Measurements from ENCODE around the gene NR2F6. TPM values are rescaled to one million over a fixed set of nuclear protein-coding genes. Genes with fewer than 3 reads are reported as not detected.

NR2F6 gene
- total RNA-seq, 1 experiment from 2014 or later = 32.8 TPM

- H3K9me3 Mint-ChIP-seq (ENCODE audit: unreplicated experiment) = no peaks in the 10 kb centered on the region
- H3K27me3 Mint-ChIP-seq (ENCODE audit: insufficient read depth, unreplicated experiment) = no peaks in the 10 kb centered on the region
- intact Hi-C loops (cut with micrococcal nuclease) = no loop called here
- peak overlapping the region; percentile 77 for H3K27ac Mint-ChIP-seq (ENCODE audit: low read depth, unreplicated experiment)
- POLR2A ChIA-PET = interaction anchor here (0.8 kb wide), 1 partner anchor 20 kb away, joined by 3 read pairs; the partner anchor contains the start of gene BABAM1
- H3K4me1 Mint-ChIP-seq (ENCODE audit: insufficient read depth, unreplicated experiment) = peaks cover 29% of the 10 kb centered on the region
- no TSS peak for BruUV-seq (replicated peaks)
- H3K4me3 Mint-ChIP-seq (ENCODE audit: unreplicated experiment) = peak overlapping the region; percentile 74
- peak; percentile 59 for DNase-seq (ENCODE audit: unreplicated experiment)
- peaks cover 8% of the 10 kb centered on the region for H3K36me3 Mint-ChIP-seq (ENCODE audit: insufficient read depth, unreplicated experiment)
- CTCF ChIA-PET = interaction anchor here (6.4 kb wide), 1 partner anchor 13 kb away, joined by 56 read pairs; no protein-coding TSS in a partner anchor
- no peak for TF ChIP-seq CTCF (IDR thresholded peaks at IDR 0.05; ENCODE audit: unreplicated experiment)
Observed at GRCh38 chr19:17246681-17247425, 1.1 kb upstream of the NR2F6 start.

GRCh38 chr19:17244618-17245534 lies 843 bp downstream of the NR2F6 start:
- no peaks in the 10 kb centered on the region for H3K27me3 Mint-ChIP-seq (ENCODE audit: insufficient read depth, unreplicated experiment)
- peaks cover 38% of the 10 kb centered on the region for H3K4me1 Mint-ChIP-seq (ENCODE audit: insufficient read depth, unreplicated experiment)
- TF ChIP-seq CTCF (IDR thresholded peaks at IDR 0.05; ENCODE audit: unreplicated experiment) = no peak
- ChIA-PET POLR2A (interaction anchor here (0.7 to 4.3 kb wide), 12 partner anchors 10 to 1176 kb away, joined by 3 to 34 read pairs (median 7); partner anchors contain the start of genes BABAM1, HAUS8, MRPL34 and MYO9B), CTCF (no interaction called here)
- BruUV-seq (replicated peaks) = no TSS peak
- intact Hi-C loops (cut with micrococcal nuclease) = no loop called here
- no peaks in the 10 kb centered on the region for H3K9me3 Mint-ChIP-seq (ENCODE audit: unreplicated experiment)
- DNase-seq (ENCODE audit: unreplicated experiment) = no peak
- peaks cover 21% of the 10 kb centered on the region for H3K36me3 Mint-ChIP-seq (ENCODE audit: insufficient read depth, unreplicated experiment)
- H3K4me3 Mint-ChIP-seq (ENCODE audit: unreplicated experiment) = peak overlapping the region; percentile 89
- peak overlapping the region; percentile 93 for H3K27ac Mint-ChIP-seq (ENCODE audit: low read depth, unreplicated experiment)

GRCh38 chr19:17243830-17244617 lies 1.7 kb downstream of the NR2F6 start:
- Mint-ChIP-seq H3K9me3 (ENCODE audit: unreplicated experiment) (no peaks in the 10 kb centered on the region), H3K27me3 (ENCODE audit: insufficient read depth, unreplicated experiment) (no peaks in the 10 kb centered on the region), H3K36me3 (ENCODE audit: insufficient read depth, unreplicated experiment) (peaks cover 29% of the 10 kb centered on the region), H3K4me1 (ENCODE audit: insufficient read depth, unreplicated experiment) (peaks cover 35% of the 10 kb centered on the region), H3K27ac (ENCODE audit: low read depth, unreplicated experiment) (peak overlapping the region; percentile 93), H3K4me3 (ENCODE audit: unreplicated experiment) (peak overlapping the region; percentile 89)
- intact Hi-C loops (cut with micrococcal nuclease) = no loop called here
- DNase-seq (ENCODE audit: unreplicated experiment) = peak; percentile 71
- TSS peak; percentile 21 for BruUV-seq (replicated peaks)
- ChIA-PET POLR2A (interaction anchor here (0.6 to 4.3 kb wide), 18 partner anchors 9 to 1176 kb away, joined by 3 to 34 read pairs (median 4); partner anchors contain the start of genes BABAM1, DDA1, HAUS8 and MRPL34), CTCF (interaction anchor here (0.7 to 1.0 kb wide), 2 partner anchors 17 to 31 kb away, joined by 4 read pairs; no protein-coding TSS in a partner anchor)
- TF ChIP-seq CTCF (IDR thresholded peaks at IDR 0.05; ENCODE audit: unreplicated experiment) = no peak

All from MCF 10A (cell line).